Activated CD4-positive, alpha-beta T cell treated with anti-CD3 and anti-CD28 coated beads for 1 hour (primary cell): ENCODE data around the gene DENND5A.
"Not testable (repeated sequence)": the region's sequence is repeated elsewhere in the genome, so short reads cannot be mapped to it uniquely, and the experiment has no call there.

ENCODE experiments used
- DNase-seq: peaks from one replicate; pipeline ENCODE4 v3.0.0-alpha.2; 2020

The DENND5A gene

GRCh38 chr11:9172389-9172788, 92.8 kb downstream of the DENND5A start:
- no peak for DNase-seq

GRCh38 chr11:9170450-9170849, 94.7 kb downstream of the DENND5A start:
- no peak for DNase-seq

GRCh38 chr11:9169595-9170295, 95.4 kb downstream of the DENND5A start:
- DNase-seq, result no peak

GRCh38 chr11:9161991-9162390, 103.2 kb downstream of the DENND5A start:
- not testable (repeated sequence) for DNase-seq

- no peak for DNase-seq
Measured at GRCh38 chr11:9160166-9160565, 105.0 kb downstream of the DENND5A start.

GRCh38 chr11:9158898-9159391, 106.2 kb downstream of the DENND5A start:
- no peak for DNase-seq

- DNase-seq, result no peak
Measured at GRCh38 chr11:9155930-9156329, 109.2 kb downstream of the DENND5A start.

- DNase-seq, result no peak
Measured at GRCh38 chr11:9153651-9154050, 111.5 kb downstream of the DENND5A start.

GRCh38 chr11:9151631-9152030, 113.5 kb downstream of the DENND5A start:
- no peak for DNase-seq

GRCh38 chr11:9150926-9151325, 114.2 kb downstream of the DENND5A start:
- DNase-seq, result no peak

GRCh38 chr11:9150501-9150900, 114.6 kb downstream of the DENND5A start:
- DNase-seq, result no peak

GRCh38 chr11:9148727-9149126, 116.4 kb downstream of the DENND5A start:
- DNase-seq, result no peak

GRCh38 chr11:9148035-9148434, 117.1 kb downstream of the DENND5A start:
- no peak for DNase-seq

- no peak for DNase-seq
Measured at GRCh38 chr11:9146477-9146876, 118.7 kb downstream of the DENND5A start.

- no peak for DNase-seq
Measured at GRCh38 chr11:9145283-9145682, 119.9 kb downstream of the DENND5A start.

- no peak for DNase-seq
Measured at GRCh38 chr11:9144828-9145227, 120.3 kb downstream of the DENND5A start.

- DNase-seq, result no peak
Measured at GRCh38 chr11:9143721-9144120, 121.4 kb downstream of the DENND5A start.

- DNase-seq, result no peak
Measured at GRCh38 chr11:9142732-9143131, 122.4 kb downstream of the DENND5A start.

GRCh38 chr11:9141186-9141585, 124.0 kb downstream of the DENND5A start:
- no peak for DNase-seq

GRCh38 chr11:9139628-9140357, 125.4 kb downstream of the DENND5A start:
- DNase-seq, result no peak

- DNase-seq, result no peak
Measured at GRCh38 chr11:9138612-9139579, 126.3 kb downstream of the DENND5A start.

GRCh38 chr11:9138133-9138453, 127.1 kb downstream of the DENND5A start:
- no peak for DNase-seq
